Liver (tissue), 9 donors: ENCODE results near the gene MRPL54. TPM values are rescaled to one million over a fixed set of nuclear protein-coding genes. Genes with fewer than 3 reads are reported as not detected.

Source experiments
- DNase-seq: peaks from one replicate; pipeline ENCODE4 v3.0.0-alpha.2; 2017; ENCODE audit warnings: low spot score
- H3K27ac ChIP-seq, 2 donors: one replicate each; pipeline ENCODE4 v1.7.0; 2013; ENCODE audit warnings: inconsistent platforms in 2 of 2, low read length in 2 of 2, control low read depth in 1 of 2, low read depth in 1 of 2, mild to moderate bottlenecking in 1 of 2
- H3K27me3 ChIP-seq, 4 donors: one replicate each; pipeline versions ENCODE4 v1.6.1 to v1.7.0; 2013; ENCODE audit warnings: low read length in 3 of 4, inconsistent platforms in 1 of 4, mild to moderate bottlenecking in 1 of 4, moderate library complexity in 1 of 4; ENCODE audit not compliant: control insufficient read depth in 4 of 4, insufficient read depth in 4 of 4
- H3K36me3 ChIP-seq, 4 donors: one replicate each; pipeline versions ENCODE4 v1.6.1 to v1.7.0; 2013; ENCODE audit warnings: low read length in 3 of 4, mild to moderate bottlenecking in 3 of 4, low read depth in 1 of 4, moderate library complexity in 1 of 4; ENCODE audit not compliant: control insufficient read depth in 4 of 4, insufficient read depth in 3 of 4
- H3K4me1 ChIP-seq, 4 donors: one replicate each; pipeline versions ENCODE4 v1.6.1 to v1.7.0; 2013; ENCODE audit warnings: low read length in 3 of 4, mild to moderate bottlenecking in 3 of 4, moderate library complexity in 1 of 4; ENCODE audit not compliant: control insufficient read depth in 4 of 4, insufficient read depth in 4 of 4
- H3K4me3 ChIP-seq, 3 donors: one replicate each; pipeline versions ENCODE4 v1.6.1 to v1.7.0; 2013; ENCODE audit warnings: low read length in 3 of 3, control low read depth in 1 of 3, low read depth in 1 of 3, mild to moderate bottlenecking in 1 of 3
- H3K9ac ChIP-seq, 2 donors: one replicate each; pipeline ENCODE4 v1.7.0; 2013; ENCODE audit warnings: low read length in 2 of 2, mild to moderate bottlenecking in 2 of 2, moderate library complexity in 2 of 2, control low read depth in 1 of 2, low read depth in 1 of 2
- H3K9me3 ChIP-seq, 4 donors: one replicate each; pipeline versions ENCODE4 v1.6.1 to v1.7.0; 2013; ENCODE audit warnings: low read length in 3 of 4; ENCODE audit not compliant: control insufficient read depth in 4 of 4
- ATF3 ChIP-seq: IDR thresholded peaks from 2 replicates; pipeline ENCODE4 v1.6.1; 2016; ENCODE audit warnings: antibody characterized with exemption
- EGR1 ChIP-seq, 2 donors: IDR thresholded peaks; 2 replicates each; pipeline ENCODE4 v1.6.1; 2016 to 2018; ENCODE audit warnings: antibody characterized with exemption in 2 of 2, low read depth in 2 of 2
- FOXA1 ChIP-seq: IDR thresholded peaks from 2 replicates; pipeline ENCODE4 v1.6.1; 2016; ENCODE audit warnings: antibody characterized with exemption
- GABPA ChIP-seq, 2 donors: IDR thresholded peaks in 1 of 2; conservative IDR thresholded peaks in 1 of 2; 2 replicates each; pipeline ENCODE4 v1.6.1; 2016; ENCODE audit warnings: antibody characterized with exemption in 2 of 2, mild to moderate bottlenecking in 1 of 2, moderate library complexity in 1 of 2
- HNF4A ChIP-seq, 2 donors: conservative IDR thresholded peaks; 2 replicates each; pipeline ENCODE4 v1.6.1; 2016; ENCODE audit warnings: antibody characterized with exemption in 2 of 2, mild to moderate bottlenecking in 2 of 2
- HNF4G ChIP-seq: IDR thresholded peaks from 2 replicates; pipeline ENCODE4 v1.6.1; 2016; ENCODE audit warnings: antibody characterized with exemption
- MAX ChIP-seq: IDR thresholded peaks from 2 replicates; pipeline ENCODE4 v1.6.1; 2016; ENCODE audit warnings: antibody characterized with exemption
- NR2F2 ChIP-seq: IDR thresholded peaks from 2 replicates; pipeline ENCODE4 v1.6.1; 2016; ENCODE audit warnings: antibody characterized with exemption
- RAD21 ChIP-seq, 2 donors: IDR thresholded peaks; 2 replicates each; pipeline ENCODE4 v1.6.1; 2016; ENCODE audit warnings: antibody characterized with exemption in 2 of 2, mild to moderate bottlenecking in 2 of 2
- REST ChIP-seq: IDR thresholded peaks from 2 replicates; pipeline ENCODE4 v1.6.1; 2016; ENCODE audit warnings: antibody characterized with exemption, mild to moderate bottlenecking
- RXRA ChIP-seq, 2 donors: IDR thresholded peaks; 2 replicates each; pipeline ENCODE4 v1.6.1; 2017 to 2018; ENCODE audit warnings: antibody characterized with exemption in 2 of 2, mild to moderate bottlenecking in 1 of 2
- SP1 ChIP-seq: IDR thresholded peaks from 2 replicates; pipeline ENCODE4 v1.6.1; 2018; ENCODE audit warnings: antibody characterized with exemption, mild to moderate bottlenecking
- TAF1 ChIP-seq: conservative IDR thresholded peaks from 2 replicates; pipeline ENCODE4 v1.6.1; 2016; ENCODE audit warnings: antibody characterized with exemption, mild to moderate bottlenecking
- YY1 ChIP-seq: IDR thresholded peaks from 2 replicates; pipeline ENCODE4 v1.6.1; 2016; ENCODE audit warnings: antibody characterized with exemption, mild to moderate bottlenecking
- ZBTB33 ChIP-seq: IDR thresholded peaks from 2 replicates; pipeline ENCODE4 v1.6.1; 2016; ENCODE audit warnings: antibody characterized with exemption
- WGBS: extraction: QIAGEN DNeasy Blood & Tissue Kit; methylation state at CpG from one replicate; pipeline ENCODE4 v1.1.7; 2013; 5-methylcytosine and 5-hydroxymethylcytosine counted together
- polyA plus RNA-seq, 2 donors: library from polyadenylated mRNA; stranded (reverse) in 1 of 2; unstranded in 1 of 2; fragments of 200-250 nt in 1 of 2; fragments of >200 nt in 1 of 2; fragmentation: Nextera tagmentation in 1 of 2; extraction: Ambion mirVana in 1 of 2; gene quantifications; one replicate each; pipeline versions ENCODE4 v1.2.1 to v1.2.3, GENCODE V29; 2013 to 2015
- total RNA-seq, 2 donors: library from RNA; depleted of rRNA; stranded (reverse); fragments of >200 nt; gene quantifications; one replicate each; pipeline ENCODE4 v1.2.3, GENCODE V29; 2014
- TF ChIP-seq, protein P1 (sequence below): fragments of 150-350 bp; IDR thresholded peaks from 2 replicates; pipeline ENCODE4 v1.5.1; 2017; ENCODE audit warnings: improper control_type of control experiment, low read depth, low read length; ENCODE audit not compliant: missing input control
- donor health status: healthy.
- donor health status: healthy.
- donor health status: healthy.
- donor health status: healthy.
- donor health status: healthy.

MRPL54 gene
- total and polyA plus RNA-seq, 4 donors = 25.1 to 109 (median 42.9) TPM

DNA sequence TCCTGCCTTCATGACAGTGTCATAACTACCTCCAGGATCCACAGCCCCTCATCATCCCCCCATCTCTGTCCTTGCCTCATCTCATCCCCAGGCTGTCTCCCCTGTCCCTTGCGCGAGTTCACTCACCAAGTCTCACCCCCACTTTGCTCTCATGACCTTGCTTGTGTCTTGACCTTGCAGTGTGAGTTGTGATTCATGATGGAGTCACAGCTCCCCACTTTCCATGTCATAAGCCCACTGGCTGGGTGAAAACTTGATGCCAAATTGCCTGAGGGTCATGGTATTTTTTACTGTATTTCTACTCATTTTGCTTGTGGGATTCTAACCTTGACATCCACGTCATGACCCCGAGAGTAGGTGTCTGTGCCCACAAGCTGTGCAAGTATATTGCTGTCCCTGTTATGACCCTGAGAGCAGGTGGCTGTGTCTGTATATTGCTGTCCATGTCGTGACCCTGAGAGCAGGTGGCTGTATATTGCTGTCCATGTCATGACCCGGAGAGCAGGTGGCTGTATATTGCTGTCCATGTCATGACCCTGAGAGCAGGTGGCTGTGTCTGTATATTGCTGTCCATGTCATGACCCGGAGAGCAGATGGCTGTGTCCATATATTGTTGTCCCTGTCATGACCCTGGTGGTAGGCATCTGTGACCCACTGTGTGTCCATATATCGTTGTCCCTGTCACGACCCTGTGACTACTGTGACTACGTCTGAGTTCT is 24.8 kb upstream of the MRPL54 start (continued):
- TF ChIP-seq GABPA (IDR thresholded peaks at IDR 0.05 in 1 of 2, conservative IDR thresholded peaks at IDR 0.05 in 1 of 2) = no peak
- no peak for TF ChIP-seq EGR1 (IDR thresholded peaks at IDR 0.05; ENCODE audit: low read depth in 2 of 2)
- TF ChIP-seq YY1 = no peak
- no peak for TF ChIP-seq FOXA1
- TF ChIP-seq HNF4A (conservative IDR thresholded peaks at IDR 0.05) = no peak
- TF ChIP-seq ZBTB33 = no peak
- no peak for TF ChIP-seq TAF1

DNA sequence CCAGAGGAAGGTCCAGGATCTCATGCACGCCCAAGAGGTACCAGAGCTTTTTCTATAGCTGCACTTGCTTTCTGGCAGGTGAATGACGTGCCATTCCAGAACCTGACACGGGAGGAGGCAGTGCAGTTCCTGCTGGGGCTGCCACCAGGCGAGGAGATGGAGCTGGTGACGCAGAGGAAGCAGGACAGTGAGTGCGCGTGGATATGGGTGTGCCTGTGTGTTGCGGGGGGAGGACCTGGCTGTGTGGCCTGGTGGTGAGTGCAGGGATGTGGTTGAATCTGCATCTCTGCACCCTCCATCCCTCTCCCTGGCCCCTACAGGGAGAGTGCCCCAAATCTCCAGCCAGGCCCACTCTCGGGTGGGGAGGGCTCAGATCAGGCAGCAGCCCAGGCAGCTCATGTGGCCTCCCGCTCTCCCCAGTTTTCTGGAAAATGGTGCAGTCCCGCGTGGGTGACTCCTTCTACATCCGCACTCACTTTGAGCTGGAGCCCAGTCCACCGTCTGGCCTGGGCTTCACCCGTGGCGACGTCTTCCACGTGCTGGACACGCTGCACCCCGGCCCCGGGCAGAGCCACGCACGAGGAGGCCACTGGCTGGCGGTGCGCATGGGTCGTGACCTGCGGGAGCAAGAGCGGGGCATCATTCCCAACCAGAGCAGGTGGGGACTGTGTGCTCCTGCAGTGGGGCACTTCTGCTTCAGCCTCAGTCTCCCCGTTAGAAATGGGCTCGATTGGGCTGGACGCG is 23.8 kb upstream of the MRPL54 start:
- Histone ChIP-seq H3K9ac (no peak overlapping the region), H3K27ac (no peak overlapping the region), H3K4me3 (no peak overlapping the region), H3K36me3 (peaks cover 3 to 26% (median 6%) of the 10 kb centered on the region in 4 donors), H3K9me3 (no peaks in the 10 kb centered on the region), H3K4me1 (no peaks in the 10 kb centered on the region), H3K27me3 (no peaks in the 10 kb centered on the region)
- 94% methylated on average over 32 of the region's 32 CpGs for WGBS
- no peak for DNase-seq
- no peak for TF ChIP-seq HNF4G
- no peak for TF ChIP-seq NR2F2
- TF ChIP-seq ZBTB33 = no peak
- TF ChIP-seq HNF4A (conservative IDR thresholded peaks at IDR 0.05) = no peak
- no peak for TF ChIP-seq YY1
- no peak for TF ChIP-seq SP1
- TF ChIP-seq GABPA (IDR thresholded peaks at IDR 0.05 in 1 of 2, conservative IDR thresholded peaks at IDR 0.05 in 1 of 2) = no peak
- no peak for TF ChIP-seq EGR1 (IDR thresholded peaks at IDR 0.05; ENCODE audit: low read depth in 2 of 2)
- TF ChIP-seq, protein P1, sequence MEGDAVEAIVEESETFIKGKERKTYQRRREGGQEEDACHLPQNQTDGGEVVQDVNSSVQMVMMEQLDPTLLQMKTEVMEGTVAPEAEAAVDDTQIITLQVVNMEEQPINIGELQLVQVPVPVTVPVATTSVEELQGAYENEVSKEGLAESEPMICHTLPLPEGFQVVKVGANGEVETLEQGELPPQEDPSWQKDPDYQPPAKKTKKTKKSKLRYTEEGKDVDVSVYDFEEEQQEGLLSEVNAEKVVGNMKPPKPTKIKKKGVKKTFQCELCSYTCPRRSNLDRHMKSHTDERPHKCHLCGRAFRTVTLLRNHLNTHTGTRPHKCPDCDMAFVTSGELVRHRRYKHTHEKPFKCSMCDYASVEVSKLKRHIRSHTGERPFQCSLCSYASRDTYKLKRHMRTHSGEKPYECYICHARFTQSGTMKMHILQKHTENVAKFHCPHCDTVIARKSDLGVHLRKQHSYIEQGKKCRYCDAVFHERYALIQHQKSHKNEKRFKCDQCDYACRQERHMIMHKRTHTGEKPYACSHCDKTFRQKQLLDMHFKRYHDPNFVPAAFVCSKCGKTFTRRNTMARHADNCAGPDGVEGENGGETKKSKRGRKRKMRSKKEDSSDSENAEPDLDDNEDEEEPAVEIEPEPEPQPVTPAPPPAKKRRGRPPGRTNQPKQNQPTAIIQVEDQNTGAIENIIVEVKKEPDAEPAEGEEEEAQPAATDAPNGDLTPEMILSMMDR = no peak
- no peak for TF ChIP-seq RXRA (IDR thresholded peaks at IDR 0.05)

- DNase-seq = no peak
- no peak overlapping the region for H3K27ac ChIP-seq
- no peak overlapping the region for H3K4me3 ChIP-seq
- no peak overlapping the region for H3K9ac ChIP-seq
- no peaks in the 10 kb centered on the region for H3K27me3 ChIP-seq
- peaks cover 3 to 23% (median 6%) of the 10 kb centered on the region in 4 donors for H3K36me3 ChIP-seq
- H3K9me3 ChIP-seq = no peaks in the 10 kb centered on the region
- peaks cover 0 to 5% (median 2%) of the 10 kb centered on the region in 4 donors for H3K4me1 ChIP-seq
- 96% methylated on average over 24 of the region's 24 CpGs for WGBS
- TF ChIP-seq SP1 (no peak), RAD21 (IDR thresholded peaks at IDR 0.05) (no peak), YY1 (no peak), ATF3 (no peak), RXRA (IDR thresholded peaks at IDR 0.05) (no peak), REST (no peak), FOXA1 (no peak), MAX (no peak), GABPA (IDR thresholded peaks at IDR 0.05 in 1 of 2, conservative IDR thresholded peaks at IDR 0.05 in 1 of 2) (no peak)
Measured at GRCh38 chr19:3740431-3740830, 22.1 kb upstream of the MRPL54 start.
